ENCODE results near the gene TRAPPC2L.

TRAPPC2L gene

GRCh38 chr16:88857728-88858339, 907 bp downstream of the TRAPPC2L start:
- Histone ChIP-seq H3K9me3 (ENCODE audit: control insufficient read depth in 5 of 5, low read length in 5 of 5) (no peaks in the 10 kb centered on the region), H3K9ac (ENCODE audit: low read length in 5 of 5) (peak overlapping the region; percentile 72 to 87 (median 78)), H3K4me3 (ENCODE audit: low read depth in 1 of 5, low read length in 5 of 5) (peak overlapping the region; percentile 85 to 99 (median 91)), H3K36me3 (ENCODE audit: control insufficient read depth in 5 of 5, insufficient read depth in 5 of 5, low read length in 5 of 5) (peaks cover 0 to 42% (median 40%) of the 10 kb centered on the region in 5 donors), H3K4me1 (ENCODE audit: control insufficient read depth in 5 of 5, insufficient read depth in 5 of 5, low read length in 5 of 5) (peaks cover 4 to 46% (median 39%) of the 10 kb centered on the region in 5 donors), H3K27me3 (ENCODE audit: control insufficient read depth in 5 of 5, insufficient read depth in 4 of 5, low read length in 5 of 5) (no peaks in the 10 kb centered on the region), H3K27ac (ENCODE audit: low read depth, low read length) (peak overlapping the region; percentile 79)

- H3K27ac ChIP-seq (ENCODE audit: low read depth, low read length): no peak overlapping the region
- no peak overlapping the region for H3K4me3 ChIP-seq (ENCODE audit: low read depth in 1 of 5, low read length in 5 of 5)
- no peaks in the 10 kb centered on the region for H3K27me3 ChIP-seq (ENCODE audit: control insufficient read depth in 5 of 5, insufficient read depth in 4 of 5, low read length in 5 of 5)
- H3K9me3 ChIP-seq (ENCODE audit: control insufficient read depth in 5 of 5, low read length in 5 of 5): no peaks in the 10 kb centered on the region
- H3K9ac ChIP-seq (ENCODE audit: low read length in 5 of 5): no peak overlapping the region
- H3K36me3 ChIP-seq (ENCODE audit: control insufficient read depth in 5 of 5, insufficient read depth in 5 of 5, low read length in 5 of 5): peaks cover 0 to 48% (median 44%) of the 10 kb centered on the region in 5 donors
- peaks cover 4 to 34% (median 29%) of the 10 kb centered on the region in 5 donors for H3K4me1 ChIP-seq (ENCODE audit: control insufficient read depth in 5 of 5, insufficient read depth in 5 of 5, low read length in 5 of 5)
These were observed 2.6 kb downstream of the TRAPPC2L start for GRCh38 chr16:88859381-88860091.

GRCh38 chr16:88861359-88861758, 4.4 kb downstream of the TRAPPC2L start:
- H3K9me3 ChIP-seq (ENCODE audit: control insufficient read depth in 5 of 5, low read length in 5 of 5): no peaks in the 10 kb centered on the region

GRCh38 chr16:88862968-88863367, 6.0 kb downstream of the TRAPPC2L start:
- Histone ChIP-seq H3K36me3 (ENCODE audit: control insufficient read depth in 5 of 5, insufficient read depth in 5 of 5, low read length in 5 of 5) (peaks cover 0 to 48% (median 44%) of the 10 kb centered on the region in 5 donors), H3K27ac (ENCODE audit: low read depth, low read length) (no peak overlapping the region), H3K27me3 (ENCODE audit: control insufficient read depth in 5 of 5, insufficient read depth in 4 of 5, low read length in 5 of 5) (peaks cover 6 to 14% (median 10%) of the 10 kb centered on the region in 5 donors), H3K4me1 (ENCODE audit: control insufficient read depth in 5 of 5, insufficient read depth in 5 of 5, low read length in 5 of 5) (peaks cover 2 to 7% (median 6%) of the 10 kb centered on the region in 5 donors), H3K9me3 (ENCODE audit: control insufficient read depth in 5 of 5, low read length in 5 of 5) (no peaks in the 10 kb centered on the region), H3K9ac (ENCODE audit: low read length in 5 of 5) (no peak overlapping the region), H3K4me3 (ENCODE audit: low read depth in 1 of 5, low read length in 5 of 5) (no peak overlapping the region)

More at GRCh38 chr16:88861359-88861758, 4.4 kb downstream of the TRAPPC2L start:
- no peak overlapping the region for H3K4me3 ChIP-seq (ENCODE audit: low read depth in 1 of 5, low read length in 5 of 5)
- no peak overlapping the region for H3K27ac ChIP-seq (ENCODE audit: low read depth, low read length)
- H3K36me3 ChIP-seq (ENCODE audit: control insufficient read depth in 5 of 5, insufficient read depth in 5 of 5, low read length in 5 of 5): peaks cover 0 to 48% (median 44%) of the 10 kb centered on the region in 5 donors
- H3K27me3 ChIP-seq (ENCODE audit: control insufficient read depth in 5 of 5, insufficient read depth in 4 of 5, low read length in 5 of 5): peaks cover 0 to 8% (median 7%) of the 10 kb centered on the region in 5 donors
- H3K9ac ChIP-seq (ENCODE audit: low read length in 5 of 5): no peak overlapping the region
- H3K4me1 ChIP-seq (ENCODE audit: control insufficient read depth in 5 of 5, insufficient read depth in 5 of 5, low read length in 5 of 5): peaks cover 4 to 18% (median 15%) of the 10 kb centered on the region in 5 donors

GRCh38 chr16:88863426-88863825, 6.5 kb downstream of the TRAPPC2L start:
- Histone ChIP-seq H3K27ac (ENCODE audit: low read depth, low read length) (no peak overlapping the region), H3K4me1 (ENCODE audit: control insufficient read depth in 5 of 5, insufficient read depth in 5 of 5, low read length in 5 of 5) (peaks cover 0 to 3% (median 2%) of the 10 kb centered on the region in 5 donors), H3K36me3 (ENCODE audit: control insufficient read depth in 5 of 5, insufficient read depth in 5 of 5, low read length in 5 of 5) (peaks cover 0 to 48% (median 44%) of the 10 kb centered on the region in 5 donors), H3K9me3 (ENCODE audit: control insufficient read depth in 5 of 5, low read length in 5 of 5) (no peaks in the 10 kb centered on the region), H3K4me3 (ENCODE audit: low read depth in 1 of 5, low read length in 5 of 5) (no peak overlapping the region), H3K9ac (ENCODE audit: low read length in 5 of 5) (no peak overlapping the region), H3K27me3 (ENCODE audit: control insufficient read depth in 5 of 5, insufficient read depth in 4 of 5, low read length in 5 of 5) (peaks cover 6 to 16% (median 10%) of the 10 kb centered on the region in 5 donors)

GRCh38 chr16:88864099-88864498, 7.2 kb downstream of the TRAPPC2L start:
- H3K27me3 ChIP-seq (ENCODE audit: control insufficient read depth in 5 of 5, insufficient read depth in 4 of 5, low read length in 5 of 5): peaks cover 6 to 17% (median 16%) of the 10 kb centered on the region in 5 donors
- no peaks in the 10 kb centered on the region for H3K9me3 ChIP-seq (ENCODE audit: control insufficient read depth in 5 of 5, low read length in 5 of 5)
- peaks cover 0 to 44% (median 40%) of the 10 kb centered on the region in 5 donors for H3K36me3 ChIP-seq (ENCODE audit: control insufficient read depth in 5 of 5, insufficient read depth in 5 of 5, low read length in 5 of 5)
- H3K4me3 ChIP-seq (ENCODE audit: low read depth in 1 of 5, low read length in 5 of 5): no peak overlapping the region
- H3K9ac ChIP-seq (ENCODE audit: low read length in 5 of 5): no peak overlapping the region
- no peaks in the 10 kb centered on the region for H3K4me1 ChIP-seq (ENCODE audit: control insufficient read depth in 5 of 5, insufficient read depth in 5 of 5, low read length in 5 of 5)
- H3K27ac ChIP-seq (ENCODE audit: low read depth, low read length): no peak overlapping the region

GRCh38 chr16:88864521-88864920, 7.6 kb downstream of the TRAPPC2L start:
- Histone ChIP-seq H3K27ac (ENCODE audit: low read depth, low read length) (no peak overlapping the region), H3K9ac (ENCODE audit: low read length in 5 of 5) (no peak overlapping the region), H3K4me3 (ENCODE audit: low read depth in 1 of 5, low read length in 5 of 5) (no peak overlapping the region), H3K9me3 (ENCODE audit: control insufficient read depth in 5 of 5, low read length in 5 of 5) (no peaks in the 10 kb centered on the region), H3K27me3 (ENCODE audit: control insufficient read depth in 5 of 5, insufficient read depth in 4 of 5, low read length in 5 of 5) (peaks cover 10 to 21% (median 16%) of the 10 kb centered on the region in 5 donors), H3K36me3 (ENCODE audit: control insufficient read depth in 5 of 5, insufficient read depth in 5 of 5, low read length in 5 of 5) (peaks cover 0 to 40% (median 36%) of the 10 kb centered on the region in 5 donors), H3K4me1 (ENCODE audit: control insufficient read depth in 5 of 5, insufficient read depth in 5 of 5, low read length in 5 of 5) (no peaks in the 10 kb centered on the region)

- peaks cover 0 to 32% (median 28%) of the 10 kb centered on the region in 5 donors for H3K36me3 ChIP-seq (ENCODE audit: control insufficient read depth in 5 of 5, insufficient read depth in 5 of 5, low read length in 5 of 5)
- no peak overlapping the region for H3K4me3 ChIP-seq (ENCODE audit: low read depth in 1 of 5, low read length in 5 of 5)
- no peak overlapping the region for H3K9ac ChIP-seq (ENCODE audit: low read length in 5 of 5)
- H3K9me3 ChIP-seq (ENCODE audit: control insufficient read depth in 5 of 5, low read length in 5 of 5): no peaks in the 10 kb centered on the region
- peaks cover 0 to under 1% (median 0%) of the 10 kb centered on the region in 5 donors for H3K4me1 ChIP-seq (ENCODE audit: control insufficient read depth in 5 of 5, insufficient read depth in 5 of 5, low read length in 5 of 5)
- H3K27me3 ChIP-seq (ENCODE audit: control insufficient read depth in 5 of 5, insufficient read depth in 4 of 5, low read length in 5 of 5): peaks cover 15 to 24% (median 20%) of the 10 kb centered on the region in 5 donors
- no peak overlapping the region for H3K27ac ChIP-seq (ENCODE audit: low read depth, low read length)
These were observed 8.4 kb downstream of the TRAPPC2L start for GRCh38 chr16:88865310-88865709.

- Histone ChIP-seq H3K4me3 (ENCODE audit: low read depth in 1 of 5, low read length in 5 of 5) (no peak overlapping the region), H3K4me1 (ENCODE audit: control insufficient read depth in 5 of 5, insufficient read depth in 5 of 5, low read length in 5 of 5) (peaks cover 0 to 5% (median 3%) of the 10 kb centered on the region in 5 donors), H3K9ac (ENCODE audit: low read length in 5 of 5) (no peak overlapping the region), H3K27me3 (ENCODE audit: control insufficient read depth in 5 of 5, insufficient read depth in 4 of 5, low read length in 5 of 5) (peaks cover 19 to 28% (median 25%) of the 10 kb centered on the region in 5 donors), H3K9me3 (ENCODE audit: control insufficient read depth in 5 of 5, low read length in 5 of 5) (no peaks in the 10 kb centered on the region), H3K36me3 (ENCODE audit: control insufficient read depth in 5 of 5, insufficient read depth in 5 of 5, low read length in 5 of 5) (peaks cover 0 to 28% (median 24%) of the 10 kb centered on the region in 5 donors), H3K27ac (ENCODE audit: low read depth, low read length) (no peak overlapping the region)
These were observed 8.8 kb downstream of the TRAPPC2L start for GRCh38 chr16:88865742-88866141.

Measured in subcutaneous abdominal adipose tissue (tissue), 5 donors.